Stimulated activated CD4-positive, alpha-beta T cell treated with anti-CD3 and anti-CD28 coated beads, Interleukin-4, amount 100 ng/mL, for 1 hour (primary cell): ENCODE results near the gene STAM.

ENCODE experiments used
- DNase-seq: peaks from one replicate; pipeline ENCODE4 v3.0.0-alpha.2; 2020

STAM gene

GRCh38 chr10:17734432-17735080 lies 90.6 kb downstream of the STAM start:
- DNase-seq: no peak

GRCh38 chr10:17735166-17735941 lies 91.4 kb downstream of the STAM start:
- no peak for DNase-seq

GRCh38 chr10:17736223-17736622 lies 92.3 kb downstream of the STAM start:
- no peak for DNase-seq

GRCh38 chr10:17737027-17737965 lies 93.3 kb downstream of the STAM start:
- DNase-seq: no peak

GRCh38 chr10:17740668-17741067 lies 96.7 kb downstream of the STAM start:
- DNase-seq: no peak

- peak; percentile 73 for DNase-seq
These were observed 99.0 kb downstream of the STAM start for GRCh38 chr10:17742918-17743317.

- DNase-seq: no peak
These were observed 99.5 kb downstream of the STAM start for GRCh38 chr10:17743437-17743836.

- no peak for DNase-seq
These were observed 100.5 kb downstream of the STAM start for GRCh38 chr10:17744341-17744861.

- DNase-seq: no peak
These were observed 104.1 kb downstream of the STAM start for GRCh38 chr10:17747883-17748550.

- DNase-seq: no peak
These were observed 105.9 kb downstream of the STAM start for GRCh38 chr10:17749890-17750289.

- DNase-seq: no peak
These were observed 108.0 kb downstream of the STAM start, which contains the start of gene TMEM236 for GRCh38 chr10:17751781-17752445. Gene TMEM236, plus strand, starts transcription at chr10:17752201. Its CDS starts 95 bp downstream, at chr10:17752296.

GRCh38 chr10:17756557-17757217 lies 112.7 kb downstream of the STAM start:
- DNase-seq: no peak

GRCh38 chr10:17758200-17758599 lies 114.2 kb downstream of the STAM start:
- DNase-seq: no peak

GRCh38 chr10:17758896-17759295 lies 114.9 kb downstream of the STAM start:
- DNase-seq: no peak

GRCh38 chr10:17764142-17764541 lies 120.2 kb downstream of the STAM start:
- no peak for DNase-seq

GRCh38 chr10:17765602-17766001 lies 121.7 kb downstream of the STAM start:
- DNase-seq: no peak
